ENCODE data around the gene CAMTA1. TPM values are rescaled to one million over a fixed set of nuclear protein-coding genes. Genes with fewer than 3 reads are reported as not detected.

CAMTA1 gene
- polyA plus RNA-seq, 1 of the 3 experiments (the other 2 are of a cell fraction): 63.1 TPM

- POLR2A ChIA-PET: no interaction called here
- no peaks in the 10 kb centered on the region for H3K79me2 ChIP-seq (ENCODE audit: insufficient read depth)
- no peak overlapping the region for H3K9ac ChIP-seq
- no peak for DNase-seq
- H3K4me2 ChIP-seq: no peak overlapping the region
- CTCF ChIA-PET: interaction anchor here (1.0 to 3.4 kb wide), 7 partner anchors 12 to 120 kb away, joined by 3 to 16 read pairs (median 4); no protein-coding TSS in a partner anchor
- peak overlapping the region in 1 of 2 experiments; percentile 48; a peak in 2 of 4 replicates for H3K27ac ChIP-seq (ENCODE audit: low read depth in 2 of 2, low read length in 1 of 2)
- H3K27me3 ChIP-seq (ENCODE audit: insufficient read depth): no peaks in the 10 kb centered on the region
- no peak overlapping the region for H3K4me3 ChIP-seq (ENCODE audit: low read depth in 2 of 2, low read length in 1 of 2)
- H3K36me3 ChIP-seq (replicated peaks in 1 of 2; ENCODE audit: control insufficient read depth in 1 of 2, insufficient read depth in 2 of 2, low read length in 1 of 2): no peaks in the 10 kb centered on the region
- no peak overlapping the region for H2AFZ ChIP-seq (ENCODE audit: low read depth)
- H3K4me1 ChIP-seq (ENCODE audit: control insufficient read depth in 1 of 2, insufficient read depth in 2 of 2, low read depth in 1 of 2, low read length in 1 of 2): peaks cover 10 to 44% of the 10 kb centered on the region in 2 experiments; a peak in 3 of 4 replicates
- H3F3A ChIP-seq (replicated peaks; ENCODE audit: insufficient read depth): no peaks in the 10 kb centered on the region
- no peaks in the 10 kb centered on the region for H4K20me1 ChIP-seq (ENCODE audit: insufficient read depth)
- TF ChIP-seq RCOR1 (IDR thresholded peaks at IDR 0.05; ENCODE audit: low read length): no peak
- TF ChIP-seq EP300 (IDR thresholded peaks at IDR 0.05; ENCODE audit: borderline replicate concordance in 1 of 2, low read depth in 1 of 2, low read length in 1 of 2): no peak
- TF ChIP-seq, protein P1, sequence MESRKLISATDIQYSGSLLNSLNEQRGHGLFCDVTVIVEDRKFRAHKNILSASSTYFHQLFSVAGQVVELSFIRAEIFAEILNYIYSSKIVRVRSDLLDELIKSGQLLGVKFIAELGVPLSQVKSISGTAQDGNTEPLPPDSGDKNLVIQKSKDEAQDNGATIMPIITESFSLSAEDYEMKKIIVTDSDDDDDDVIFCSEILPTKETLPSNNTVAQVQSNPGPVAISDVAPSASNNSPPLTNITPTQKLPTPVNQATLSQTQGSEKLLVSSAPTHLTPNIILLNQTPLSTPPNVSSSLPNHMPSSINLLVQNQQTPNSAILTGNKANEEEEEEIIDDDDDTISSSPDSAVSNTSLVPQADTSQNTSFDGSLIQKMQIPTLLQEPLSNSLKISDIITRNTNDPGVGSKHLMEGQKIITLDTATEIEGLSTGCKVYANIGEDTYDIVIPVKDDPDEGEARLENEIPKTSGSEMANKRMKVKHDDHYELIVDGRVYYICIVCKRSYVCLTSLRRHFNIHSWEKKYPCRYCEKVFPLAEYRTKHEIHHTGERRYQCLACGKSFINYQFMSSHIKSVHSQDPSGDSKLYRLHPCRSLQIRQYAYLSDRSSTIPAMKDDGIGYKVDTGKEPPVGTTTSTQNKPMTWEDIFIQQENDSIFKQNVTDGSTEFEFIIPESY (IDR thresholded peaks at IDR 0.05; ENCODE audit: borderline replicate concordance, low read depth): no peak
- TF ChIP-seq JUND (IDR thresholded peaks at IDR 0.05): no peak
- no peaks in the 10 kb centered on the region for H3K9me3 ChIP-seq
- H3K9me2 ChIP-seq: no peaks in the 10 kb centered on the region
- 89% methylated on average over 3 of the region's 7 CpGs for WGBS (ENCODE audit: low lambda C conversion rate)
Observed at GRCh38 chr1:7527733-7528045, 742.4 kb downstream of the CAMTA1 start.

- Histone ChIP-seq H3K27ac (ENCODE audit: low read depth in 2 of 2, low read length in 1 of 2) (no peak overlapping the region), H4K20me1 (ENCODE audit: insufficient read depth) (no peaks in the 10 kb centered on the region), H3K4me1 (ENCODE audit: control insufficient read depth in 1 of 2, insufficient read depth in 2 of 2, low read depth in 1 of 2, low read length in 1 of 2) (peaks cover 10 to 49% of the 10 kb centered on the region in 2 experiments; a peak in 3 of 4 replicates), H3K79me2 (ENCODE audit: insufficient read depth) (no peaks in the 10 kb centered on the region), H3K36me3 (replicated peaks in 1 of 2; ENCODE audit: control insufficient read depth in 1 of 2, insufficient read depth in 2 of 2, low read length in 1 of 2) (no peaks in the 10 kb centered on the region), H3K4me2 (no peak overlapping the region), H3K9ac (no peak overlapping the region), H2AFZ (ENCODE audit: low read depth) (no peak overlapping the region), H3K27me3 (ENCODE audit: insufficient read depth) (no peaks in the 10 kb centered on the region), H3K4me3 (ENCODE audit: low read depth in 2 of 2, low read length in 1 of 2) (no peak overlapping the region), H3K9me3 (no peaks in the 10 kb centered on the region), H3K9me2 (no peaks in the 10 kb centered on the region), H3F3A (replicated peaks; ENCODE audit: insufficient read depth) (no peaks in the 10 kb centered on the region)
- WGBS (ENCODE audit: low lambda C conversion rate): 82% methylated on average over 5 of the region's 6 CpGs
- TF ChIP-seq EP300 (IDR thresholded peaks at IDR 0.05; ENCODE audit: borderline replicate concordance in 1 of 2, low read depth in 1 of 2, low read length in 1 of 2) (no peak), GATA2 (CRISPR knock-in tag; IDR thresholded peaks at IDR 0.05) (no peak), SIN3A (IDR thresholded peaks at IDR 0.05; ENCODE audit: borderline replicate concordance, low read depth, low read length) (no peak)
- TF ChIP-seq, protein P2, sequence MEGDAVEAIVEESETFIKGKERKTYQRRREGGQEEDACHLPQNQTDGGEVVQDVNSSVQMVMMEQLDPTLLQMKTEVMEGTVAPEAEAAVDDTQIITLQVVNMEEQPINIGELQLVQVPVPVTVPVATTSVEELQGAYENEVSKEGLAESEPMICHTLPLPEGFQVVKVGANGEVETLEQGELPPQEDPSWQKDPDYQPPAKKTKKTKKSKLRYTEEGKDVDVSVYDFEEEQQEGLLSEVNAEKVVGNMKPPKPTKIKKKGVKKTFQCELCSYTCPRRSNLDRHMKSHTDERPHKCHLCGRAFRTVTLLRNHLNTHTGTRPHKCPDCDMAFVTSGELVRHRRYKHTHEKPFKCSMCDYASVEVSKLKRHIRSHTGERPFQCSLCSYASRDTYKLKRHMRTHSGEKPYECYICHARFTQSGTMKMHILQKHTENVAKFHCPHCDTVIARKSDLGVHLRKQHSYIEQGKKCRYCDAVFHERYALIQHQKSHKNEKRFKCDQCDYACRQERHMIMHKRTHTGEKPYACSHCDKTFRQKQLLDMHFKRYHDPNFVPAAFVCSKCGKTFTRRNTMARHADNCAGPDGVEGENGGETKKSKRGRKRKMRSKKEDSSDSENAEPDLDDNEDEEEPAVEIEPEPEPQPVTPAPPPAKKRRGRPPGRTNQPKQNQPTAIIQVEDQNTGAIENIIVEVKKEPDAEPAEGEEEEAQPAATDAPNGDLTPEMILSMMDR (IDR thresholded peaks at IDR 0.05): no peak
- ChIA-PET POLR2A (interaction anchor here (0.6 kb wide), 1 partner anchor 9 kb away, joined by 3 read pairs; no protein-coding TSS in a partner anchor), CTCF (interaction anchor here (0.7 to 3.4 kb wide), 12 partner anchors 12 to 855 kb away, joined by 3 to 16 read pairs (median 4); no protein-coding TSS in a partner anchor)
- DNase-seq: no peak
Observed at GRCh38 chr1:7528386-7529198, 743.3 kb downstream of the CAMTA1 start.
